GM19035 (cell line): ENCODE data around the gene PRR5L.
"Not testable (repeated sequence)": the region's sequence is repeated elsewhere in the genome, so short reads cannot be mapped to it uniquely, and the experiment has no call there.

ENCODE experiments used
- ATAC-seq: cut with Tn5 transposase; IDR thresholded peaks from one replicate; pipeline ENCODE4 v1.9.1; 2021; ENCODE audit not compliant: unreplicated experiment

The PRR5L gene

DNA sequence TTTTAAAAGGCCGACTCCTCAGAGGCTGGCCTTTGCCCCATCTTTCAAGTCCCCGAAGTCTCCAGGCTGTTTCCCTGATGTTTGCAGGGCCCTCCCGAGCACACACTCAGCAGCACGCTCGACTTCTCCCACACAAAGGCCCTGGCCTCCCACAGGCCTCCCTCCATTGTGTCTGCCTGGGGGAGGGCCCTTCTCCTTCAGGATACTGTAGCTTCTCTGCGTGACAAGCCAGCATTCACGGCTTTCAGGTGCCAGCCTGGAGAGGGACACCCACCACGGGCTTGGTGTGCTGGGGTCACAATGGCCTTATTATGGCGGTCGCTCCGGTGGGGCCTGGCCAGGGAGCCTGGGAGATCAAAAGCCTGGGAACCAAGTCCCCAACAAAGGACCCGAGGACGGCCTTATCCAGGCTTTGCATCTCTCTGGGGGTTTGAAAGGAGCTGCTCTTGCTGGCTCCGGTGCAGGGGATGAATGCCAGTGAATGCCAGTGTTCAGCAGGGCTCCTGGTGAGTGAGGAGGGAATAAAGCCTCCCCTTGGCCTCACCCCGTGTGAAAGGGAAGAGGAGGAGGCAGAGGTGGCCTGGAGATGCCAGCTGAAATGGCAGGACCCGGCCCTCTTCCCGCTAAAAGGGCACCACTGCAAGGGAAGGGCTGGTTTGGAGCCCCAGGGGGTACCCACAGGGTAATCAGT is 159.0 kb downstream of the PRR5L start:
- ATAC-seq: no peak

DNA sequence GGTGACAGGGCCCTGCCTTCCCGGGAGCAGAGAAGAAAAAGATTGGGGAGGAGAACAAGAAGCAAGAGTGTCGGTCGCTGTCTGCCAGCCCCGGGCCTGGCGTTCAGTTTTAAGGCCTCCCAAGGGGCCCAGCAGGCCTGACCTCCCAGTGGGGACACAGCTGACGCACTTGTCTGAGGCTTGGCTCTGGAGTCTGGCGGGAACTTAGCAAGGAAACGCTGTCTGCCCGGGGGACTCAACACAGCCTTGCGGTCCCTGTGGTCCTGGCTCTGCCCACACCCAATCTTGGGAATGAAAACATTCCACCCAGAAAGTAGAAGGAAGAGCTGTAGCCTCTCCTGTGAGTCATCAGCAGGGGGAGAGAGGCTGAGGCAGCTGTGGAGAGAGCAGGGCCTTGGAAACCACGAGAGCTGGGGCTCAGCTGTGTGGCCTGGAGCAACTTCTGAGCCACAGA is 159.6 kb downstream of the PRR5L start:
- ATAC-seq: no peak

DNA sequence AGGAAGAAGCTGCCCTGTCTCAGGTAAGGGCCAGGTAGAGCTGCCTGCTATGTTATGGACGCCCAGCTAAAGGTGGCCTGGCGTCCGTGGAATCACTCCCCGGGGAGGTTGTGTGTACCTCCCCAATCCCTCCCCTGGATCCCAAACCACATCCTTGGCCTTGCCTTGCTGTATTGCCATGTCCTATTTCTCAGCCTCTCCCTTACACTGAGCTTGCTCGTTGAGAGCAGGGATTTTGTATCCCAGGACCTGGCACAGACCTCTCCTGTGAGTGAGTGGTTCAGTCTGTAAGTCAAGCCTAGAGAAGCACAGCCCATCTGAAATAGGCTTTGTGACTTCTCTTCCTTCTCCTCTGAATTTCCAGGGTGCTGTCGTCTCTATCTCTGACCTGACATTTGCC is 160.1 kb downstream of the PRR5L start:
- ATAC-seq: no peak

DNA sequence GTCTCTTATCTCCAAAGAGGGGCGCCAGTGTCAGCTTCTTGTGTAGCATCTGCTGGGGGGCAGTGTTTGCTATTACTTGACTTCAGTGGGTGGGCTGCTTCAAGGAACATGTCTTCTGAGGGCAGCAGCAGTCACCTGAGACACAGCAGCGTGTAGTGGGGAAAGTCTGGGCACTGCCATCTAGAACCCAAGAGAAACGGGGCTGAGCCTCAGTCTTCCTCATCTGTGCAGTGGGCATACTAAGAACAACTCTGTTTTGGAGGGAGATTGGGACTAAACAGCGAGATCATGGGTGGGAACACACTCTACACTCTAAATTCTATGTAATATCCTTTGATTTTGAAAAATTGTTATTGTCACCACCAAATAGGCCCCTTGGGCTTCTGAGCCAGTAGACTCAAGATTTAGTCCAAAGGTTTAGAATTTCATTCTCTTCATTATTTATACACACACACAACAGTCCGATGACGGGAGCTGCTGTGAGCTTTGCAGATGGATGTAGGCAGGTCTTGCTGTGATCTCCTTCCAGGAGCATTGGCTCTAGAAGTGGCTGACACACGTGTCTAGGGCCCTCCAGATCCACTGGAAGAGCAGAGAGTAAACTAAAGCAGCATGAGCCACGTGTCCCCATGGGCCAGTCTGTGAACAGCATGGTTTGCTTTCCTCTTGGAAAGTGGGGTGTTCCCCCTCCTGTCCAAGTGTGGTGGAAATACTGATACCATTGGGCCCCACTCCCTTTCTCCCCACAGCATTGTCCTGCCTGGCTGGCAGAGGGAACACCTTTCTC is 162.2 kb downstream of the PRR5L start:
- ATAC-seq: no peak

DNA sequence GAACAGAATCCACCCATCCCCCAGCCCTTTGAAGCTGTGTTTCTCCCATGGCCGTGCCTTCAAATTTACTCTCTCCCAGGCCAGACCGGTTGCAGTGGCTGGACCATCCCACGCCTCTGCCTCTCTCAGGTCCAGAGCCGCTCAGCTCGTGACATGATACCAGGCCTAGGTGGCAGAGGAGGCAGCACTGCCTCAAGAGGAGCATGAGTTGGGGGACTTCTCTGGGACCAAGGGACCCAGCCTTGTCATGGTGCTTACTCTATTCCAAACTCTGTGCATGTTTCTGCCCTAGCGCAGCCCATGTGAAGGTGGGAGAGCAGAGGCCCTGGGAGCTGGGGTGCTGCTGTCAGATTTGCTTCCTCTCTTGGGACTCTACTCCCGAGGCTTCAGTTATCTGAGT is 163.0 kb downstream of the PRR5L start:
- no peak for ATAC-seq

DNA sequence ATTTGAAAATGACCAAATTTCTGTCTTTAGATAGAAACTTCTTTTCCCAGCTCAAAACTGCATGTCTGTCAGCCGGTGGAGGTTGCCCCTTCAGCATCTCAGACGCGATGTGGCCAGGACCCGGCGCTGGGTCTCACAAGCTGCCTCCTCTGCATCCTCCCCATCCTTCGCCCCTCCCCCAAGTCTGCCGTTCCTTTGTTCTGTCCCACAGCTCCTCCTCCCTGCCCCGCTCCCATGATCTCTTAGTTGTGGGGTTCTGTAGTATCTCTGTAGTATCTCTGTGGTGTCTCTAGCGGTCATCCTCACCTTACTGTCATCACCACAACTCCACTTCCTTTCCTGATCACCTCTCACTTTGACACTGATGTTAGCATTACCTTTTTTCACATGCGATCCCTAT is 164.1 kb downstream of the PRR5L start:
- ATAC-seq: no peak

DNA sequence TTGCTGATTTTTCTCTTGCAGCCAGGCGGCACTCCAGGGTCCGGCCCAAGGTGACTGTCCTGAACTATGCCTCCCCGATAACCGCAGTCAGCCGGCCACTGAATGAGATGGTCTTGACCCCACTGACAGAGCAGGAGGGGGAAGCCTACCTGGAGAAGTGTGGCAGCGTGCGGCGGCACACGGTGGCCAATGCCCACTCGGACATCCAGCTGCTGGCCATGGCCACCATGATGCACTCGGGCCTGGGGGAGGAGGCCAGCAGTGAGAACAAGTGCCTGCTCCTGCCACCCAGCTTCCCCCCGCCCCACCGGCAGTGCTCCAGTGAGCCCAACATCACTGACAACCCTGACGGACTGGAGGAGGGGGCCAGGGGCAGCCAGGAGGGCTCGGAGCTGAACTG is 166.2 kb downstream of the PRR5L start:
- no peak for ATAC-seq

DNA sequence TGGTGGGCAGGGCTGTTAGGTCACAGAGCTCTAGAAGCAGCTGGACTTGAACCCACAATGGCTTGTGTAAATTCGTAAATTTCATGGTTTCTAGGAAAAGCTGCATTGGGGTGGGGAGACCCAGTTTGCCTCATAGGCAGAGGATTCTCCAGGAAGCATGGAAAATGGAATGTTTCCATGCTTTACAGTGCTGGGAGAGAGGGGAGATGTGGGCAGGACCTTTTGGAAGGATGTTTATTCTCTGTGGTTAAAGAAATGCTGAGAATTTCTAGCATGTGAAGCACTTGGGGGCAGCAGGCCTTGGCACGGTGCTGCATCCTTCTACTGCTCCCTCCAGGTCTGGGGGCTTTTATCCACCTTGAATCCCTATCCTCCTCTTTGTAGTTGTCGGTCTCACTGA is 167.7 kb downstream of the PRR5L start:
- no peak for ATAC-seq

DNA sequence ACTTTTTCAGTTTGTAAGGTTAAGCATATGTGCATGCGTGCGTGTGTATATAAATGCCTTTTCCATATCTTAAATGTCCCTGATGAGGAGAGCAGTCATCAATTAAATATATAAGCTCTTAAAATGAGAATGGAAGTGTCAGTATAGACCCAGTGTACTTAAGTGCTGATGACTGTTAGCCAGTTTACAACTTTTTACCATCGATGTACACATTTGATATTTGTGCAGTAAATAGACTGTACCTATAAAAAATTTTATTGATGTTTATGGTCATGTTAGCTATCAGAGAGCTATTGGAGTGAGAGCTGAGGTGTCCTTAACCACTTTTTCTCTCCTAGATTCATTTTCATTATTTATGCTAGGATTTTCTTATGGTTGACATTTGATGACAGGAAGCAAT is 168.6 kb downstream of the PRR5L start:
- no peak for ATAC-seq

DNA sequence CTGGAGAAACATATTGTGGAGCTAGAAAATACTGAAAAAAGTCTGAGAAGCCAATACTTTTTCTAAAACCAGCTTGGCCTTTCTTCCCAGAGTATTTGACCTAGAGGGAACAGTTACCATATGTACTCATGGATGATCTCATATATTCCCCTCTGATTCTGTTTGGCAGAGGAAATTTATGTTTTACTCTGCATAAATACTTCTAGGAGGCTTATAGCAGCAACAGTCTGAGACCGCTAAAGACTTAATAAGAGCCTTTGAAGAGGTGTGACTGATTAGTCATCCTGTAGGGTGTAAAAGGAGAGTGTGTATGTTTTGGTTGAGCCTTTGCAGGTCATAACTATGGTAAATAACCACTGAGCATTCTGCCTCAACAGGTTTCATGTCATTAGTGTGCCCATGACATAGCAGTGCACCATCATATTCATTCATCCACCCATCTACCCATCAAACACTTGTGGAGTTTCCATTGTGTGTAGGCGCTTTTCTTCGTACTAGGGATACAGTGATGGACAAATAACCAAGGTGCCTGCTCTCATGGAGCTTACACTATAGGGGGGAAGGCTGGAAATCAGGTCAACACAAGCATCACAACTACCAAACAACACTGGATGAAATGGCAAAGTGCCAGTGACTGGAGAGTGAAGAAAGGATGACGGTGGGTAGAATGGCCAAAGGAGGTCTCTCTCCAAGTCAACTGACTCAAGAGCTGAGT is 169.5 kb downstream of the PRR5L start:
- ATAC-seq: no peak

DNA sequence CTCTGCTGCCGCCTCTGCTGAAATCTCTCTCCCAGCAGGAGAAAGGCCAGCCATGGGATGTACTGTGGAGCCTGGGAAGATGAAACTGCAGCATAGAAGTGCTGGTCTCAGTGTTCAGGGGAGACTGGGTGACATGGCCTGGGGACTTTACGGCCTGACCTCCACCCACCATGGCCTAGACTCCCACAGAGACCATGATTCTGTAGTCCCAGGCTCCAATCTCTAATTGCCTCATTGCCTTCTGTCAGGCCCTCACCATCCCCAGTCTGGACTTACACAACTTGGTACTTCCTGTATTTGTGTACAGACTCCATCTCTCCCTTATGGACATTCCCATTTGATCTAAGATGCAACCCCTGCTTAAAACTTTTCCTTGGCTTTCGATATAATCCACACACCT is 170.9 kb downstream of the PRR5L start:
- no peak for ATAC-seq

DNA sequence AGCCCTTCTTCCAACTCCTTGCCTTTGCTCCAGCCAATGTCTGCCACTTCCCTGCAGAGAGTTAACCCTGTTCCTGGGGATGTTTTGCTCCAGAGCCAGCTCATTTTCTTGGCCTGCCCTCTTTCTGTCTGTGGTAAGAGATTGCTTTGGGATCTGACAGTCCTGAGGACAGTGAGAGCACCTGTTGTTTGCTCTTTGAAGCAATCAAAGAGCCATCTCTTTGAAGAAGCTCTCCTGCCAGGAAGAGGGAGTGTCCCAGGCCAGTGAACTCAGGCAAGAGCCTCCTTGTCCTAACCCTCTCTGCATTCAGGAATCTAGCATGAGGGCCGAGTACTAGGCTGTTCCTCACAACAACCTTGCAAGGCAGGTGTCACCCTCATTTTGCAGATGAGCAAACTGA is 171.8 kb downstream of the PRR5L start:
- no peak for ATAC-seq

DNA sequence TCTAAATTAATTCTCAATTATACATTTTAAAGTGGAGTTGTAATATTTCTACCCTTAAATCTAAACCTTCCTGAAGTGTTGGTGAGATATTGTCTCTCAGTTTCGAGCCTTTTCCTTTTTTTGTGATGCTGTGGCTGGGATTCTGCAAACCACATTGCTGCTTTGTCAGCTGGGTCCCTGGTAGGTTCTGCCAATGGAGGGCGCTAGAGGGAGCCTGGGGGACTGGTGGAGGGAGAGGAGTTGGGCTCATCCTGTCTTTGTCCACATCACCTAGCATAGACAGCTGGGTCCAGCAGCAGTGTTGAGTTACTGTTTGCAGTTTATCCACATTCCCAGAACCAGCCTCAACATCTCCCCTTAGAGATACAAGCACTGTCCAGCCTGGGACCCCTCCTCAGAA is 173.0 kb downstream of the PRR5L start:
- ATAC-seq: no peak

DNA sequence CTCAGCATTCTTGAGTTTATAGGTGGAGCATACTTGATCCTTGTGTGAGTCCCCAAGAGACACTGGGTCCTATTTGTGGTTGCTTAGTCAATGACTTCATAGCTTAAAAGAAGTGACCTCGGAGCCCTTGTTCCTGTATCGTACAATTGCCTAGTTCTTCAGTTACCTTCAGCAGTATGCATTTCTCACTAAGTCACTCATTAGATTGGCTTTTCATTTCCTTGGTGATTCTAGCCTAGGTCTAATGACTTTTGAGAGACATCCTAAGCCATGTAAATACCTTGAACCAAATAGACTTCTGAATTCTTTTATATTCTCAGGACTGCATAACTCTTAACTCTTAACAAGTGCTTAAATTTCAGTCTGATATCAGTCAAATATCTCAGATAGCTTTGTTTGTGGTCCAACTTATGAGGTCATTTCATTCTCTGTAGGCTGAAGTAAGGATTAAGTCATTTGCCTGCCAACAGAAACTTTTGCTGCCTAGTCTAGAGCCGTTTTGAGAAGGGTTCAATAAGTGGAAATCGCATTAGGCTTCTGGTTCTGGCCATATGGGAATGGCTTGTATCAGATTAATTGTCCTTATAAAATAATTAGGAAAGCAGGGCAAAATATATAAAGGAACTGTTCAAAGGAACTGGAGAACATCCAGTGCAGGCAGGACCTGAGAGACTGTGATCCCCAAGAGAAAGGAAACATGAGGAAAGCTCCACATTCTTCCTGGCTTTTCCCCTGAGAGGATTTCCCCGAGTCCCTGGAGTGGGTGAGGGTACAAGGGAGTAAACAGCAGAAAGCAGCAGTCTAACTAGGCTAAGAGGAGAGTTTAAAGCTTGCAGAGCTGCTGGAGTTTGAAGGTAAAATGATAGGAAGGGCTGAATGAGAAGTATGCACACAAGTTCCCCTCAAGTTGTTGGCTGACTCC is 174.1 kb downstream of the PRR5L start:
- no peak for ATAC-seq

DNA sequence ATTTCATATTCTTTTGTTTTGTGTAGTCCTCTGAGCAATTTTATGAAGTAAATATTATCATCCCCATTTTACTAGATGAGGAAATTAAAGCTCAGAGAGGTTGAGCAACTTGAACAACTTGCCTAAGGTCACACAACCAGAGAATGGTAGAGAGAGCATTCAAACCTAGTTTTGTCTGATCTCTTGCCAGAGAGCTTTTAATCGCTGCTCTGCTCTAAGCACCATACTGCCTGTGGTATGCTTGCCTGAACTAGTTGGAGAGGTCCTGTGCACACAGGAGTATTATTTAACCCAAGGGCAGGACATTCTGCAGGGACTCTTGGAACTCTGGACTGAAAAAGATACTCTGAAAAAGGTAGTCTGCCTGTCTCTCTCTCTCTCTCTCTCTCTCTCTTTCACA is 175.5 kb downstream of the PRR5L start:
- ATAC-seq: no peak

DNA sequence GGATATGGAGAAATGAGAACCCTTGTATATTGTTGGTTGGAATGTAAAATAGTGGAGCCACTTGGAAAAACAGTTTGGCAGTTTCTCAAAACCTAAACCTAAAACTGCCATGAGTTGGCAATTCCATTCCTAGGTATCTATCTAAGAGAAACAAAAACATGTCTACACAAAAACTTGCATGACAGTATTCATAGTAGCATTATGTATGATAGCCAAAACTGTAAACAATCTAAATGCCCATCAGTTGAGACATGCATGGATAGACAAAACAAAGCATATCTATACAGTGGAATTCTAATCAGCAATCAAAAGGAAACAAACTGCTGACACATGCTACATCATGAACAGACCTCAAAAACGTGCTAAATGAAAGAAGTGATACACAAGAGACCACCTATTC is 179.1 kb downstream of the PRR5L start:
- no peak for ATAC-seq

DNA sequence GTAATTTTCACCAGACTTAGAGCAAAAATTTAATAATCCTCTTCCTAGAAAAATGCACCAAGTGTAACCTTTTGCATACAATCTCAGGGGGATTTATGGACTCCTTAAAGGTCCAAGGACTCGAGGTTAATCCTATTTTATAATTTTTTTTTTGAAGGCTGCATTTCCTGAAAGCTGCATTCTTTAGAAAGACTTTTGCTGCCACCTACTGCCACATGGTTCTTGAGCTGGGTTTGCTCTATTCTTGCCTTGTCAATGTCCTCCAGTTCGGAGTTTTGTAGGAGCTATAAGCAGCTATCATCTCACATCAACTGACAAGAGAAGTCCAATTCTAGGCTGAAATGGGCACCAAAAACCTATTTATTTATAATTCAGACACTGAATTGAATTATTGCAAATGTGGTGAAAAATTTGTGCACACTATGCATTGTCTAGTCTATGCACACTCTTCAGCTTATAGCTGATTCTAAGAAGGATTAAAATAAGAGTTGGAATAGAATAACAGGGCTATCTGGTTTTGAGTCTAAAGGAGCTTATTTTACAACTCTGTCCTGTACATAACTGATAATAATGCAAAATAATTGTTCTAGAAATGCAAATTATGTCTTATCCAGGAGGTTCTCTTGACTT is 182.7 kb downstream of the PRR5L start:
- no peak for ATAC-seq

DNA sequence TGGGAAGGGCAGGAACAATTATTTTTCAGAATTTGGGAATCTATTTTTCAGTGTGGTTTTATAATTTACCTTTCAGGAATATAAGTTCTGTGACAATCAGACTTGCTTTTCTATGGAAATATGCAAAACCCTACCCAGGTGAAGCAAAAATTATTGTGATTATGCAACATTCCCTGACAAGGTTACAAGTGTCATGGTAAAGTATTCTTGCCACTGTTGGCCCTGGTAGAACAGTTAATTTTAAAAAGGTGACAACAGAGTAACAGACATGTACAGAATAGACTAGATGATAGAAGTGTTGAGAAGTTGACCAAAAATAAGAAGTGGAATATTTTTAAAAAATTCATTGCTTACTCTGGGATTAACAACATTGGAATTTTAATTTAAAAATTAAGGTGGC is 184.7 kb downstream of the PRR5L start:
- ATAC-seq: no peak

DNA sequence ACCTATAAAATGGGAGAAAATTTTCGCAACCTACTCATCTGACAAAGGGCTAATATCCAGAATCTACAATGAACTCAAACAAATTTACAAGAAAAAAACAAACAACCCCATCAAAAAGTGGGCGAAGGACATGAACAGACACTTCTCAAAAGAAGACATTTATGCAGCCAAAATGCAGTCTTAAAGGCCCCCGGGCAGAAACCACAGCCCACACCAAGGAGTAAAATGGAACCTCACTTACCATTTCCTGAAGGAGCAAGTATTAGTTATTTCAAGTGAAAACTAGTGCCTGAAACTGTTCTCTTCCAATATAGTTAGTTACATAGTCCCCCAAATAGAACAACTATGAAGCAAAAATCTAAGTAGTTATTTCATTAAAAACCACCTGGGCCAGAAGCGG is 187.0 kb downstream of the PRR5L start:
- ATAC-seq: not testable (repeated sequence)

DNA sequence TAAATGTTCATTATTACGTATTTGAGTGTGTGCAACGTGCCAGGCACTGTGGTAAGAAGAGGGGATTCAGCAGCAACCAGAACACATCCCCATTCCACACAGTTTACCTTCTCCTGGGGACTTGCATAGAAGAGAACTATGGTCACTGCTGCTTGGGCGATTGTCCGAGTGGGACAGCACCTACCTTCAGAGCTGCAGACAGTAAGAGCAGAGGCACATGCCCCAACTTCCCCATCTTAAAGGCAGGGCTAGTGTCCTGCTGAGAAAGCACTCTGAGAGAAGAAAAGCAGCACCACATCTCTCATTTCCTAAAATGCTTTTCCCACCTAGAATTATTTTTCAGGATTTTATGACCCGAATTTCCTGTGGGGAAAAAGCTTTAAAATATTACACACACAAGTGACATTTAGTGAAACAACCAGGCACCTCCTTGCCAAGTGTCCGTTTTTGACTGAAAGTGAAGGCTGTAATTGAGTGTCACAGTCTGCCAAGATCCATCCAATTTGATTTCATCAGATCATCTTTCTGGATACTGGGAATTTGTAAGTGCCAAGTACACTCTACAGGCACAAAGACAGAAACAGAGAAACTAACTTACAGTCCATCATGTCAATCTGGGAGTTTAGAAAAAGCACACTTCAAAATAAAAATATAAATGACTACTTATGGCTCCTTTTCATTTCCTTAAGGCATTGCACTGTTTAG is 189.4 kb downstream of the PRR5L start:
- no peak for ATAC-seq
